A673 (cell line): ENCODE measurements around the gene ESPNL. TPM values are rescaled to one million over a fixed set of nuclear protein-coding genes. Genes with fewer than 3 reads are reported as not detected.

Source experiments
- BruUV-seq: library from RNA; stranded (reverse); fragments of 400-500 nt; replicated peaks from 2 replicates; lab custom pipeline; 2021; lab: Mats Ljungman, UMichigan
- CTCF ChIA-PET: fragments of 300-600 bp; sonication (Branson Sonifier 250); formaldehyde crosslinking; loops from one replicate; lab custom pipeline; 2022; ENCODE audit warnings: antibody characterized with exemption; lab: Charles Lee
- POLR2A ChIA-PET: fragments of 300-600 bp; sonication (Branson Sonifier 250); formaldehyde crosslinking; loops from one replicate; lab custom pipeline; 2022; ENCODE audit warnings: antibody characterized with exemption; ENCODE audit not compliant: low non-redundant PET; lab: Charles Lee
- DNase-seq: peaks from one replicate; pipeline ENCODE4 v3.0.0-alpha.2; 2015; ENCODE audit warnings: low spot score
- H3K27ac ChIP-seq: fragments of 200-600 bp; sonication (generic); 2 replicates; pipeline ENCODE4 v1.5.1; 2016; ENCODE audit warnings: mixed run types, low read depth, mild to moderate bottlenecking, mixed read lengths, antibody characterized with exemption, low read length; ENCODE audit not compliant: poor library complexity, severe bottlenecking
- H3K27me3 ChIP-seq: fragments of 200-600 bp; sonication (generic); replicated peaks from 2 replicates; pipeline ENCODE4 v1.6.1; 2017; ENCODE audit warnings: mixed run types, low read depth, mild to moderate bottlenecking, mixed read lengths, antibody characterized with exemption, low read length; ENCODE audit not compliant: insufficient read depth, poor library complexity
- H3K36me3 ChIP-seq: fragments of 200-600 bp; sonication (generic); 2 replicates; pipeline ENCODE4 v1.6.1; 2016; ENCODE audit warnings: mixed run types, mild to moderate bottlenecking, mixed read lengths, antibody characterized with exemption, low read length; ENCODE audit not compliant: insufficient read depth, poor library complexity, severe bottlenecking
- H3K4me1 ChIP-seq: fragments of 200-600 bp; sonication (generic); 2 replicates; pipeline ENCODE4 v1.6.1; 2017; ENCODE audit warnings: mixed run types, mild to moderate bottlenecking, mixed read lengths, antibody characterized with exemption, low read length; ENCODE audit not compliant: insufficient read depth, poor library complexity, severe bottlenecking
- H3K4me3 ChIP-seq: fragments of 200-600 bp; sonication (generic); 2 replicates; pipeline ENCODE4 v1.5.1; 2016; ENCODE audit warnings: low read depth, mixed run types, mild to moderate bottlenecking, mixed read lengths, low read length; ENCODE audit not compliant: poor library complexity, severe bottlenecking
- H3K9me3 ChIP-seq: fragments of 200-600 bp; sonication (generic); 2 replicates; pipeline ENCODE4 v1.6.1; 2016; ENCODE audit warnings: mixed run types, low read depth, mild to moderate bottlenecking, mixed read lengths, antibody characterized with exemption, low read length; ENCODE audit not compliant: poor library complexity, severe bottlenecking
- EZH2 ChIP-seq: fragments of 200-600 bp; sonication (generic); IDR thresholded peaks from 2 replicates; pipeline ENCODE4 v1.6.1; 2017; ENCODE audit warnings: borderline replicate concordance, low read depth, mild to moderate bottlenecking, mixed read lengths, antibody characterized with exemption, low read length; ENCODE audit not compliant: poor library complexity, severe bottlenecking
- intact Hi-C: fragments of 100-400 bp; cut with micrococcal nuclease; formaldehyde crosslinking; loops from one replicate; pipeline ENCODE4 v1.10.0; 2022; ENCODE audit not compliant: unreplicated experiment
- total RNA-seq: library from RNA; stranded (reverse); gene quantifications from 2 replicates; pipeline ENCODE4 v1.2.3, GENCODE V29; 2021
- TF ChIP-seq, protein P1 (sequence below): fragments of 300-800, 200-600 bp; sonication (generic); conservative IDR thresholded peaks from 2 replicates; pipeline ENCODE4 v1.5.1; 2017; ENCODE audit warnings: low read depth, mild to moderate bottlenecking, antibody characterized with exemption, low read length, moderate library complexity, mixed read lengths

Gene ESPNL
- total RNA-seq, 1 experiment from 2014 or later, result 0.30 TPM

DNA sequence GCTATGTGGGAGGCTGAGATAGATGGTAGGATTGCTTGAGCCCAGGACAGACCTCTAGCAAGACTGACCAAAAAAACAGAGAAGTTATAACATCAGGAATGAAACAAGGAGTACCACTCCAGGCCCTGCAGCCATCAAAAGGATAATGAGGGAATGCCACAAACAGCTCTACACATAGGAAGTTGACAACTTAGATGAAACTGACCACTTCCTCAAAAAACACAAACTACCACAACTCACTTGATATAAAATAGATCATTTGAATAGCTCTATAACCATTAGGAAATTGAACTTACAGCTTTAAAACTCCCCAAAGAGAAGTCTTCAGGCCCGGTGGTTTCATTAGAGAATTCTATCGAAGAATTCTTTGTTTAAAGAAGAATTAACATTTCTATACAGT, 12.9 kb upstream of the ESPNL start:
- no peak for TF ChIP-seq EZH2
- TF ChIP-seq, protein P1, sequence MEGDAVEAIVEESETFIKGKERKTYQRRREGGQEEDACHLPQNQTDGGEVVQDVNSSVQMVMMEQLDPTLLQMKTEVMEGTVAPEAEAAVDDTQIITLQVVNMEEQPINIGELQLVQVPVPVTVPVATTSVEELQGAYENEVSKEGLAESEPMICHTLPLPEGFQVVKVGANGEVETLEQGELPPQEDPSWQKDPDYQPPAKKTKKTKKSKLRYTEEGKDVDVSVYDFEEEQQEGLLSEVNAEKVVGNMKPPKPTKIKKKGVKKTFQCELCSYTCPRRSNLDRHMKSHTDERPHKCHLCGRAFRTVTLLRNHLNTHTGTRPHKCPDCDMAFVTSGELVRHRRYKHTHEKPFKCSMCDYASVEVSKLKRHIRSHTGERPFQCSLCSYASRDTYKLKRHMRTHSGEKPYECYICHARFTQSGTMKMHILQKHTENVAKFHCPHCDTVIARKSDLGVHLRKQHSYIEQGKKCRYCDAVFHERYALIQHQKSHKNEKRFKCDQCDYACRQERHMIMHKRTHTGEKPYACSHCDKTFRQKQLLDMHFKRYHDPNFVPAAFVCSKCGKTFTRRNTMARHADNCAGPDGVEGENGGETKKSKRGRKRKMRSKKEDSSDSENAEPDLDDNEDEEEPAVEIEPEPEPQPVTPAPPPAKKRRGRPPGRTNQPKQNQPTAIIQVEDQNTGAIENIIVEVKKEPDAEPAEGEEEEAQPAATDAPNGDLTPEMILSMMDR, result no peak
- ChIA-PET POLR2A (no interaction called here), CTCF (no interaction called here)

DNA sequence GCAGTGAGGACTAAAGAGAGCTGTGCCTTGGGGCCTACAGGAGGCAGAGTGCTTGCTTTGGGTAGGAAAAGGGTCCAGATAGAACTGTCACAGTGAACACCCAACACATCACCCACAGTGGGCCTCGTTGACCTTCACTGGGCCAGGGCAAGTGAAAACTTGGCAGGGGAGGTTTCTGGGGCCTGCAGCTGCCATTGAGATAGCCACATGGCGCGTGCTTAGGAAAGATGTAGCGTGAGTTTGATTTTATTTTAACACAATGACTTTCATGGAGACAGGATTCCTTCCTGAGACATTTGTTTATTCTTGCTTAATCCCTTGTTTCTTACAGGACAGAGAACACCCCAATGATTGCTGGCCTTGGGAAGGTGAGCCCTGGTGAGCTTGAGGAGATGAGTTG, 9.3 kb upstream of the ESPNL start:
- ChIA-PET POLR2A (no interaction called here), CTCF (no interaction called here)
- no peak for DNase-seq

More for the DNA sequence above, 12.9 kb upstream of the ESPNL start:
- H3K27me3 ChIP-seq, result no peaks in the 10 kb centered on the region
- BruUV-seq, result no TSS peak
- peaks cover 22% of the 10 kb centered on the region for H3K36me3 ChIP-seq
- intact Hi-C loops, result no loop called here
- H3K4me3 ChIP-seq, result no peak overlapping the region
- H3K27ac ChIP-seq, result no peak overlapping the region
- H3K4me1 ChIP-seq, result no peaks in the 10 kb centered on the region
- DNase-seq, result no peak
- no peaks in the 10 kb centered on the region for H3K9me3 ChIP-seq

DNA sequence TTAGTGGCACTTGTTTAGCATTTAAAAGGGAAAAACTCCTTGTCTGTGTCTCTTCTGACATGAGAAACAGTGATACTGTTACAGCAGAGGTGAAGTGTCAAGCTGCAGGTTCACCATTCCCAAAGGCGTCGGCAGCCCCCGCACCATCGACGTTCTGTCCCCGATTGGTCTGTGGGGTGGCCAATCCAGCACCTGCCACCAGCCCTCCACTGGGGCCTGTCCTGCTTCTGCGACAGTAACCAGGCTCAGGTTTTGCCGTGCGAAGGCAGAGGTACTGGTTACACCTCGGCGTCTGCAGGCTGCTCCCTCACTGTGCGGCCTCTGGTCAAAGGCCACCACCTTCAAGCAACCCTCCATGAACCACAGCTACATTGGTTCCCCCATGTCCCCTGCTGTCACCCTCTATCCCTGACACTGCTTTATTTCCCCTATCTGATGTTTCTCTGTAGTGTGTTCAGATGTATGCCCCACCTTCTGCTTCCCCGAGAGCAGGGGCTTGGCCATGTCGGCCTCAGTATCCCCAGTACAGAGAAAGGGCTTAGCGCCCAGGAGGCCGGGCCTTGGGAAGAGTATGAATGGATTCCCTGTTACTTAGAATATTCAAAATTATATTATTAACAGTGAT, 8.6 kb upstream of the ESPNL start:
- ChIA-PET POLR2A (no interaction called here), CTCF (no interaction called here)
- Histone ChIP-seq H3K27me3 (no peaks in the 10 kb centered on the region), H3K9me3 (no peaks in the 10 kb centered on the region), H3K4me3 (no peak overlapping the region), H3K4me1 (peaks cover 5% of the 10 kb centered on the region), H3K36me3 (peaks cover 4% of the 10 kb centered on the region), H3K27ac (no peak overlapping the region)
- no peak for DNase-seq
- intact Hi-C loops, result no loop called here
- no TSS peak for BruUV-seq
- TF ChIP-seq EZH2, result no peak
- TF ChIP-seq, protein P1, result no peak

More for the DNA sequence above, 9.3 kb upstream of the ESPNL start:
- no peaks in the 10 kb centered on the region for H3K9me3 ChIP-seq
- BruUV-seq, result no TSS peak
- no peaks in the 10 kb centered on the region for H3K27me3 ChIP-seq
- no peak for TF ChIP-seq EZH2
- TF ChIP-seq, protein P1, result no peak
- no peak overlapping the region for H3K4me3 ChIP-seq
- H3K36me3 ChIP-seq, result peaks cover 4% of the 10 kb centered on the region
- no peak overlapping the region for H3K27ac ChIP-seq
- H3K4me1 ChIP-seq, result no peaks in the 10 kb centered on the region
- intact Hi-C loops, result no loop called here
